GM12878 (cell line): ENCODE measurements around the gene TPGS1. TPM values are rescaled to one million over a fixed set of nuclear protein-coding genes. Genes with fewer than 3 reads are reported as not detected.

ENCODE experiments used
- ATF7 ChIP-seq: fragments of 450-650 bp; IDR thresholded peaks from 2 replicates; pipeline ENCODE4 v1.6.1; 2016; ENCODE audit warnings: low read depth, mild to moderate bottlenecking
- BACH1 ChIP-seq: fragments of 450-650 bp; IDR thresholded peaks from 2 replicates; pipeline ENCODE4 v1.6.1; 2017; ENCODE audit warnings: mild to moderate bottlenecking, borderline replicate concordance
- BHLHE40 ChIP-seq, 2 experiments: fragments of 450-650 bp in 1 of 2; IDR thresholded peaks; 2 replicates each; pipeline ENCODE4 v1.6.1; 2011 to 2017; ENCODE audit warnings: low read depth in 2 of 2, borderline replicate concordance in 1 of 2, improper control_type of control experiment in 1 of 2, low read length in 1 of 2, mild to moderate bottlenecking in 1 of 2
- E4F1 ChIP-seq: fragments of 450-650 bp; IDR thresholded peaks from 2 replicates; pipeline ENCODE4 v1.6.1; 2018; ENCODE audit warnings: borderline replicate concordance, mild to moderate bottlenecking; ENCODE audit not compliant: partially characterized antibody
- FOXK2 ChIP-seq: fragments of 450-650 bp; IDR thresholded peaks from 2 replicates; pipeline ENCODE4 v1.6.1; 2017; ENCODE audit warnings: mild to moderate bottlenecking, moderate library complexity
- HDGF ChIP-seq: fragments of 450-650 bp; IDR thresholded peaks from 2 replicates; pipeline ENCODE4 v1.6.1; 2016; ENCODE audit warnings: antibody characterized with exemption
- IKZF2 ChIP-seq, 2 experiments: fragments of 450-650 bp; IDR thresholded peaks; 2 replicates each; pipeline ENCODE4 v1.6.1; 2017; ENCODE audit warnings: mild to moderate bottlenecking in 2 of 2, moderate library complexity in 2 of 2
- JUND ChIP-seq: IDR thresholded peaks from 2 replicates; pipeline ENCODE4 v1.6.1; 2012; ENCODE audit warnings: low read depth, mild to moderate bottlenecking, low read length, improper control_type of control experiment, moderate library complexity
- LARP7 ChIP-seq: fragments of 450-650 bp; IDR thresholded peaks from 2 replicates; pipeline ENCODE4 v1.6.1; 2017; ENCODE audit warnings: mild to moderate bottlenecking
- MTA2 ChIP-seq: fragments of 450-650 bp; IDR thresholded peaks from 2 replicates; pipeline ENCODE4 v1.6.1; 2016; ENCODE audit warnings: low read depth, mild to moderate bottlenecking, moderate library complexity
- NFIC ChIP-seq: IDR thresholded peaks from 2 replicates; pipeline ENCODE4 v1.6.1; 2012; ENCODE audit warnings: low read depth, mild to moderate bottlenecking, inconsistent platforms, low read length, moderate library complexity
- NRF1 ChIP-seq: conservative IDR thresholded peaks from 2 replicates; pipeline ENCODE4 v1.6.1; 2011; ENCODE audit warnings: mild to moderate bottlenecking, low read depth, low read length, improper control_type of control experiment
- RFX5 ChIP-seq: IDR thresholded peaks from 2 replicates; pipeline ENCODE4 v1.6.1; 2011; ENCODE audit warnings: low read depth, low read length, improper control_type of control experiment
- SREBF2 ChIP-seq: IDR thresholded peaks from 2 replicates; pipeline ENCODE4 v1.6.1; 2012; ENCODE audit warnings: mild to moderate bottlenecking, low read length
- SUZ12 ChIP-seq: fragments of 200-600 bp; sonication (generic); IDR thresholded peaks from one replicate; pipeline ENCODE4 v1.6.1; 2018; ENCODE audit warnings: antibody characterized with exemption, mild to moderate bottlenecking; ENCODE audit not compliant: unreplicated experiment
- TCF3 ChIP-seq: IDR thresholded peaks from 2 replicates; pipeline ENCODE4 v1.6.1; 2012; ENCODE audit warnings: low read depth, mild to moderate bottlenecking, low read length, borderline replicate concordance; ENCODE audit not compliant: insufficient read depth
- WRNIP1 ChIP-seq: IDR thresholded peaks from 2 replicates; pipeline ENCODE4 v1.6.1; 2011; ENCODE audit warnings: low read depth, low read length, improper control_type of control experiment, borderline replicate concordance
- ZBED1 ChIP-seq: IDR thresholded peaks from 2 replicates; pipeline ENCODE4 v1.6.1; 2016; ENCODE audit warnings: borderline replicate concordance
- ZNF207 ChIP-seq: fragments of 450-650 bp; IDR thresholded peaks from 2 replicates; pipeline ENCODE4 v1.6.1; 2014; ENCODE audit warnings: antibody characterized with exemption, mild to moderate bottlenecking, borderline replicate concordance
- ZNF384 ChIP-seq: IDR thresholded peaks from 2 replicates; pipeline ENCODE4 v1.6.1; 2012; ENCODE audit warnings: low read depth, mild to moderate bottlenecking, low read length, improper control_type of control experiment, borderline replicate concordance
- polyA plus RNA-seq, 11 experiments: library from polyadenylated mRNA; depleted of rRNA in 4 of 11; unstranded in 6 of 11; stranded (reverse) in 5 of 11; fragments of >200 nt; fragmentation: Nextera tagmentation in 4 of 11; fragmentation: Illumina TruSeq in 1 of 11; extraction: Ambion mirVana in 4 of 11; extraction: Trizol in 1 of 11; gene quantifications; 1 replicate in 1 of 11; 2 replicates in 10 of 11; pipeline versions ENCODE4 v1.2.1 to v1.2.3, GENCODE V29; 2011 to 2016; ENCODE audit warnings: inconsistent platforms in 2 of 11, missing spikeins in 2 of 11, low read depth in 1 of 11
- total RNA-seq, 4 experiments: library from RNA; depleted of rRNA in 3 of 4; stranded (reverse); fragments of >200 nt in 3 of 4; fragmentation: Illumina TruSeq in 1 of 4; extraction: Trizol in 1 of 4; gene quantifications; 2 replicates each; pipeline versions ENCODE4 v1.2.1 to v1.2.3, GENCODE V29; 2013 to 2021
- TF ChIP-seq, protein P1 (sequence below): IDR thresholded peaks from 2 replicates; pipeline ENCODE4 v1.6.1; 2012; ENCODE audit warnings: mild to moderate bottlenecking, low read depth, low read length
- TF ChIP-seq, protein P2 (sequence below): IDR thresholded peaks from 2 replicates; pipeline ENCODE4 v1.6.1; 2011; ENCODE audit warnings: mild to moderate bottlenecking, low read depth, low read length, moderate library complexity; ENCODE audit not compliant: insufficient replicate concordance
- TF ChIP-seq, protein P3 (sequence below): IDR thresholded peaks from 2 replicates; pipeline ENCODE4 v1.6.1; 2011; ENCODE audit warnings: low read depth, mild to moderate bottlenecking, low read length, moderate library complexity, borderline replicate concordance; ENCODE audit errors: extremely low read depth

Gene TPGS1
- total and polyA plus RNA-seq, 10 of the 15 experiments (the other 5 are each of a cell fraction or from before 2014, with no cell fraction given) = 0.24 to 24.7 (median 7.7) TPM; not detected in 2

DNA sequence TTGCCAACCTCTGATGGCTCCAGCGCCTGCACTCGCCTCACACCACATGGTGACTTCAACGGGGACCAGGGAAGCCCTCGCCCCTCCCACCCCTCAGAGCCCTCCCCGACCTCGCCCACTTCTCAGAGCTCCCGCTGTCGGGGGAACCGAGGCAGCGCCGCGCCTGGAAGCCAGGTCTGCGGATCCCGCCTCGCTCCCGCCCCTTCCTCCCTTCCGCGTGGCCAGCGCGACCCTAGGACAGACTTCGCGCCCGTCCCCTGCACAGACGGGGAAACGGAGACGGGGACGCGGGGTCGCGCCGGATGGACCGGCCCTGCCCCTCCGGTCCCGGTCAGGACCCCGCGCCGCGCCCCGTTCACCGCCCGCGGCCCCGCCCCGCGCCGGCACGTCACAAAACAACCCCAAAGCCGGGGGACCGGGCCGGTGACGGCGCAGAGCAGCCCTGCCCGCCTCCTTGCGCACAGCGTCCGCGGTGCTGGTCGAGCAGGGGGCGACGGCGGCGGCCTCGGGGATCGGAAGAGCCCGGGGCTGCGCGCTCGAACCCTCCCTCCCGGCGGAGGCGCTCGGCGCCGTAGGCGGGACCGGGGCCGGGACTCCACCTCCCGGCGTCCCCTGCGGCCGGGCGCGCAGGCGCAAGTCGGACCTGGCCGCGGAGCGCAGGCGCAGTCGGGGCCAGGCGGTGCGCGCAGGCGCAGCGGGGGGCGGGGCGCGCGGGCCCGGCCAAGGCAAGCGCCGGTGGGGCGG, 23.9 kb downstream of the TPGS1 start (continued):
- TF ChIP-seq LARP7 = peak; percentile 85
- no peak for TF ChIP-seq SREBF2
- TF ChIP-seq TCF3 = no peak
- TF ChIP-seq WRNIP1 = no peak
- no peak for TF ChIP-seq RFX5
- TF ChIP-seq ZBED1 = no peak
- TF ChIP-seq ZNF384 = no peak
- no peak for TF ChIP-seq JUND
- peak; percentile 86 for TF ChIP-seq NRF1
- TF ChIP-seq ATF7 = no peak
- TF ChIP-seq SUZ12 = no peak
- TF ChIP-seq ZNF207 = peak; percentile 82
- TF ChIP-seq, protein P1, sequence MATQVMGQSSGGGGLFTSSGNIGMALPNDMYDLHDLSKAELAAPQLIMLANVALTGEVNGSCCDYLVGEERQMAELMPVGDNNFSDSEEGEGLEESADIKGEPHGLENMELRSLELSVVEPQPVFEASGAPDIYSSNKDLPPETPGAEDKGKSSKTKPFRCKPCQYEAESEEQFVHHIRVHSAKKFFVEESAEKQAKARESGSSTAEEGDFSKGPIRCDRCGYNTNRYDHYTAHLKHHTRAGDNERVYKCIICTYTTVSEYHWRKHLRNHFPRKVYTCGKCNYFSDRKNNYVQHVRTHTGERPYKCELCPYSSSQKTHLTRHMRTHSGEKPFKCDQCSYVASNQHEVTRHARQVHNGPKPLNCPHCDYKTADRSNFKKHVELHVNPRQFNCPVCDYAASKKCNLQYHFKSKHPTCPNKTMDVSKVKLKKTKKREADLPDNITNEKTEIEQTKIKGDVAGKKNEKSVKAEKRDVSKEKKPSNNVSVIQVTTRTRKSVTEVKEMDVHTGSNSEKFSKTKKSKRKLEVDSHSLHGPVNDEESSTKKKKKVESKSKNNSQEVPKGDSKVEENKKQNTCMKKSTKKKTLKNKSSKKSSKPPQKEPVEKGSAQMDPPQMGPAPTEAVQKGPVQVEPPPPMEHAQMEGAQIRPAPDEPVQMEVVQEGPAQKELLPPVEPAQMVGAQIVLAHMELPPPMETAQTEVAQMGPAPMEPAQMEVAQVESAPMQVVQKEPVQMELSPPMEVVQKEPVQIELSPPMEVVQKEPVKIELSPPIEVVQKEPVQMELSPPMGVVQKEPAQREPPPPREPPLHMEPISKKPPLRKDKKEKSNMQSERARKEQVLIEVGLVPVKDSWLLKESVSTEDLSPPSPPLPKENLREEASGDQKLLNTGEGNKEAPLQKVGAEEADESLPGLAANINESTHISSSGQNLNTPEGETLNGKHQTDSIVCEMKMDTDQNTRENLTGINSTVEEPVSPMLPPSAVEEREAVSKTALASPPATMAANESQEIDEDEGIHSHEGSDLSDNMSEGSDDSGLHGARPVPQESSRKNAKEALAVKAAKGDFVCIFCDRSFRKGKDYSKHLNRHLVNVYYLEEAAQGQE = no peak
- TF ChIP-seq, protein P2, sequence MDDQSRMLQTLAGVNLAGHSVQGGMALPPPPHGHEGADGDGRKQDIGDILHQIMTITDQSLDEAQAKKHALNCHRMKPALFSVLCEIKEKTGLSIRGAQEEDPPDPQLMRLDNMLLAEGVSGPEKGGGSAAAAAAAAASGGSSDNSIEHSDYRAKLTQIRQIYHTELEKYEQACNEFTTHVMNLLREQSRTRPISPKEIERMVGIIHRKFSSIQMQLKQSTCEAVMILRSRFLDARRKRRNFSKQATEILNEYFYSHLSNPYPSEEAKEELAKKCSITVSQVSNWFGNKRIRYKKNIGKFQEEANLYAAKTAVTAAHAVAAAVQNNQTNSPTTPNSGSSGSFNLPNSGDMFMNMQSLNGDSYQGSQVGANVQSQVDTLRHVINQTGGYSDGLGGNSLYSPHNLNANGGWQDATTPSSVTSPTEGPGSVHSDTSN = no peak
- TF ChIP-seq FOXK2 = no peak
- no peak; the same call in 1 of the 2 replicates for TF ChIP-seq HDGF
- TF ChIP-seq NFIC = no peak
- peak in 1 of 2 experiments; percentile 33; a peak in 1 of 4 replicates for TF ChIP-seq IKZF2 (IDR thresholded peaks at IDR 0.05)
- TF ChIP-seq BACH1 = peak; percentile 43; the same call in 1 of the 2 replicates
- TF ChIP-seq, protein P3, sequence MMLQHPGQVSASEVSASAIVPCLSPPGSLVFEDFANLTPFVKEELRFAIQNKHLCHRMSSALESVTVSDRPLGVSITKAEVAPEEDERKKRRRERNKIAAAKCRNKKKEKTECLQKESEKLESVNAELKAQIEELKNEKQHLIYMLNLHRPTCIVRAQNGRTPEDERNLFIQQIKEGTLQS = no peak
- no peak for TF ChIP-seq E4F1
- TF ChIP-seq BHLHE40 (IDR thresholded peaks at IDR 0.05; ENCODE audit: borderline replicate concordance in 1 of 2, low read depth in 2 of 2, low read length in 1 of 2) = peak in 1 of 2 experiments; percentile 50; a peak in 2 of 4 replicates
- no peak for TF ChIP-seq MTA2
